ENCODE measurements around the gene WBP11. TPM values are rescaled to one million over a fixed set of nuclear protein-coding genes. Genes with fewer than 3 reads are reported as not detected.

Gene WBP11
- total RNA-seq, 1 donor from 2014 or later, result 72.1 TPM

GRCh38 chr12:14827043-14827442 is 23.8 kb upstream of the WBP11 start:
- H3K4me1 ChIP-seq (ENCODE audit: insufficient read depth, low read length), result no peaks in the 10 kb centered on the region
- no peaks in the 10 kb centered on the region for H3K36me3 ChIP-seq (ENCODE audit: insufficient read depth, low read length)
- no peak overlapping the region for H3K4me3 Mint-ChIP-seq (ENCODE audit: unreplicated experiment)
- H3K27me3 Mint-ChIP-seq (ENCODE audit: low read depth, unreplicated experiment), result no peaks in the 10 kb centered on the region
- H3K36me3 Mint-ChIP-seq (ENCODE audit: low read depth, unreplicated experiment), result no peaks in the 10 kb centered on the region
- no peak for TF ChIP-seq CTCF (IDR thresholded peaks at IDR 0.05; ENCODE audit: insufficient read depth, low read depth, low read length)
- no peak for TF ChIP-seq EZH2 (IDR thresholded peaks at IDR 0.05; ENCODE audit: insufficient read depth, low read length)
- H3K27ac Mint-ChIP-seq (ENCODE audit: unreplicated experiment), result no peak overlapping the region
- H3K4me1 Mint-ChIP-seq (ENCODE audit: low read depth, unreplicated experiment), result peaks cover 10% of the 10 kb centered on the region
- H3K4me2 ChIP-seq (ENCODE audit: low read length), result no peak overlapping the region
- H3K4me3 ChIP-seq (ENCODE audit: insufficient read depth, low read depth, low read length), result no peak overlapping the region
- H3K27ac ChIP-seq (ENCODE audit: low read depth, low read length), result no peak overlapping the region
- no peaks in the 10 kb centered on the region for H3K27me3 ChIP-seq (ENCODE audit: insufficient read depth, low read length)
- H4K20me1 ChIP-seq (ENCODE audit: insufficient read depth, low read length), result no peaks in the 10 kb centered on the region
- no peak overlapping the region for H2AFZ ChIP-seq (ENCODE audit: low read depth, low read length)
- no peaks in the 10 kb centered on the region for H3K9me3 Mint-ChIP-seq (ENCODE audit: unreplicated experiment)
- no peak overlapping the region for H3K9ac ChIP-seq (ENCODE audit: low read length)
- no peaks in the 10 kb centered on the region for H3K9me3 ChIP-seq (ENCODE audit: insufficient read depth, low read depth, low read length)
- DNase-seq (ENCODE audit: low read depth) (no peak), FAIRE-seq (no peak)
- H3K79me2 ChIP-seq (ENCODE audit: insufficient read depth, low read length), result no peaks in the 10 kb centered on the region

GRCh38 chr12:14826491-14826890 is 23.2 kb upstream of the WBP11 start:
- Histone ChIP-seq H3K4me1 (ENCODE audit: insufficient read depth, low read length) (no peaks in the 10 kb centered on the region), H3K27ac (ENCODE audit: low read depth, low read length) (no peak overlapping the region), H3K4me3 (ENCODE audit: insufficient read depth, low read depth, low read length) (no peak overlapping the region), H3K36me3 (ENCODE audit: insufficient read depth, low read length) (no peaks in the 10 kb centered on the region), H3K79me2 (ENCODE audit: insufficient read depth, low read length) (no peaks in the 10 kb centered on the region), H3K4me2 (ENCODE audit: low read length) (no peak overlapping the region), H3K9ac (ENCODE audit: low read length) (no peak overlapping the region), H3K27me3 (ENCODE audit: insufficient read depth, low read length) (no peaks in the 10 kb centered on the region), H3K9me3 (ENCODE audit: insufficient read depth, low read depth, low read length) (no peaks in the 10 kb centered on the region), H2AFZ (ENCODE audit: low read depth, low read length) (no peak overlapping the region), H4K20me1 (ENCODE audit: insufficient read depth, low read length) (no peaks in the 10 kb centered on the region)
- Mint-ChIP-seq H3K27me3 (ENCODE audit: low read depth, unreplicated experiment) (no peaks in the 10 kb centered on the region), H3K4me1 (ENCODE audit: low read depth, unreplicated experiment) (peaks cover 10% of the 10 kb centered on the region), H3K27ac (ENCODE audit: unreplicated experiment) (no peak overlapping the region), H3K36me3 (ENCODE audit: low read depth, unreplicated experiment) (no peaks in the 10 kb centered on the region), H3K4me3 (ENCODE audit: unreplicated experiment) (no peak overlapping the region), H3K9me3 (ENCODE audit: unreplicated experiment) (no peaks in the 10 kb centered on the region)
- FAIRE-seq, result no peak
- TF ChIP-seq EZH2 (IDR thresholded peaks at IDR 0.05; ENCODE audit: insufficient read depth, low read length) (no peak), CTCF (IDR thresholded peaks at IDR 0.05; ENCODE audit: insufficient read depth, low read depth, low read length) (no peak)
- DNase-seq (ENCODE audit: low read depth), result no peak

GRCh38 chr12:14825256-14825655 is 22.0 kb upstream of the WBP11 start:
- peak overlapping the region; percentile 54 for H3K4me3 Mint-ChIP-seq (ENCODE audit: unreplicated experiment)
- no peaks in the 10 kb centered on the region for H3K4me1 ChIP-seq (ENCODE audit: insufficient read depth, low read length)
- no peak for DNase-seq (ENCODE audit: low read depth)
- no peaks in the 10 kb centered on the region for H3K9me3 Mint-ChIP-seq (ENCODE audit: unreplicated experiment)
- H3K79me2 ChIP-seq (ENCODE audit: insufficient read depth, low read length), result no peaks in the 10 kb centered on the region
- no peaks in the 10 kb centered on the region for H3K27me3 Mint-ChIP-seq (ENCODE audit: low read depth, unreplicated experiment)
- peak overlapping the region; percentile 95 for H3K27ac Mint-ChIP-seq (ENCODE audit: unreplicated experiment)
- H3K36me3 ChIP-seq (ENCODE audit: insufficient read depth, low read length), result no peaks in the 10 kb centered on the region
- H2AFZ ChIP-seq (ENCODE audit: low read depth, low read length), result no peak overlapping the region
- TF ChIP-seq CTCF (IDR thresholded peaks at IDR 0.05; ENCODE audit: insufficient read depth, low read depth, low read length) (no peak), EZH2 (IDR thresholded peaks at IDR 0.05; ENCODE audit: insufficient read depth, low read length) (no peak)
- no peak overlapping the region for H3K4me3 ChIP-seq (ENCODE audit: insufficient read depth, low read depth, low read length)
- H3K9me3 ChIP-seq (ENCODE audit: insufficient read depth, low read depth, low read length), result no peaks in the 10 kb centered on the region
- H3K27me3 ChIP-seq (ENCODE audit: insufficient read depth, low read length), result no peaks in the 10 kb centered on the region
- H3K4me1 Mint-ChIP-seq (ENCODE audit: low read depth, unreplicated experiment), result peaks cover 10% of the 10 kb centered on the region
- FAIRE-seq, result no peak
- no peaks in the 10 kb centered on the region for H4K20me1 ChIP-seq (ENCODE audit: insufficient read depth, low read length)
- H3K27ac ChIP-seq (ENCODE audit: low read depth, low read length), result no peak overlapping the region
- no peaks in the 10 kb centered on the region for H3K36me3 Mint-ChIP-seq (ENCODE audit: low read depth, unreplicated experiment)
- H3K9ac ChIP-seq (ENCODE audit: low read length), result no peak overlapping the region
- H3K4me2 ChIP-seq (ENCODE audit: low read length), result no peak overlapping the region

Measured in astrocyte (in vitro differentiated cells and primary cell).